GM10847 (cell line): ENCODE results near the gene VAT1L.

ENCODE experiments used
- POLR2A ChIP-seq: IDR thresholded peaks from 2 replicates; pipeline ENCODE4 v1.6.1; 2011; ENCODE audit not compliant: insufficient read length; ENCODE audit errors: extremely low read depth

The VAT1L gene

DNA sequence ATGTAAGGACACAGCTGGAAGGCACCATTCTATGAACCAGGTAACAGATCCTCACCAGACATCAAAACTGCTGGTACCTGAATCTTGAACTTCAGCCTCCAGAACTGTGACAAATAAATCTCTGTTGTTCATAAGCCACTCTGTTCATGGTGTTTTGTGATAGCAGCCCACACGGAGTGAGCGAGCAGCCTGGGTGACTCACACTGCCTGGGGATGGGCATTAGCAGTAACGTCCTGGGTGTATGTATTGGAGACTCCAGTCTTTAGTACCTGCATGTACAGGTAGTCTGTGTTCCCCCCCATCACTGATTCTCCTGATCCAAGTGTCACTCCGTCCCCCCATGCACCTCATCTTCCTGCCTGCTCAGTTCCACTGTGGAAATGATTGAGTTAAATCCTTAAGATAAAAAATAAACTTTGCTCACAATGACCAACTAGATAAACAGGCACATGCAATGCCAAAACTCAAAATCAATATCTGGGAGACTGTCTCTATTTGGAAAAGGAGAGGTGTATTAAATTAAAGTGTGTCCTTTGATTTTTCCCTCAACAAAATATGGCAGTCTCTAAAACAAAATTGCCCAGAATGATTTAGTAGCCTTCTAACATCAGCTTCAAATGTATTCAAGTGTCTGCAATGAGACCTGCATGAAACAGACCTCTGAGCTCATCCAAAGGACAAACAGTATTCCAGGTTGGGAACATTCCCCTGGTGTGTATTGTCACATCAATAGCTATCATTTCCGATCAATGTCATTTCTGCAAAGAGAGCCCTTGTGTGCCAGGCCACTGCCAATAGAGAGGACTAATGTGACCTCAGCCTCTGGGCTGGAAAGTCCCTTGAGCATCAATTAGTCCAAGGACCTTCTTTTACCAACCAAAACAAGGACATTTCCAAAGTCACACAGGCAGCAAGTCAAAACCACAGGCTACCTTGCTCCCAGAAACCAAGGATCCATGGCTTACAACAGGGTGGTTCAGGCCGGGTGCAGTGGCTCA lies 12.2 kb upstream of the VAT1L start:
- no peak for TF ChIP-seq POLR2A

GRCh38 chr16:77777745-77778144 lies 10.6 kb upstream of the VAT1L start:
- no peak for TF ChIP-seq POLR2A

- TF ChIP-seq POLR2A = no peak
Measured at GRCh38 chr16:77780378-77780837, 8.0 kb upstream of the VAT1L start.

- TF ChIP-seq POLR2A = no peak
Measured at GRCh38 chr16:77781091-77781490, 7.3 kb upstream of the VAT1L start.

DNA sequence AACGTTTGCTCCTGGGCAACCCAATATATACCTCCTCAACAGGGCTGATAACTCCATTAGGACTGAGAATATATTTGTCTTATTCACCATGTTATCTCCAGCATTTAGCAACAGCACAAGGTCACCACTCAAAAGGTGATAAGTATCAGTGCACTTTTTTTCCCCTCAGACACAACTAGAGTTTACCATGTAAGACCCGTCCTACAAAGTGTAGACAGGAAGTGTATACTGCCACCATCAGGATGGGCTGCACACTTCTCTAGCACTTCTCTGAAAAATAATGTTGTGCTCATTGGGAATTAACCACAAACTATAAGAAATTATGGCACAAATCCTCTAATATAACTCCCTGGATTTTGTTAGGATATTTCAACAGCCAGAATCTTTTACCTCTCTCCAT lies 5.7 kb upstream of the VAT1L start:
- no peak for TF ChIP-seq POLR2A

- no peak for TF ChIP-seq POLR2A
Measured at GRCh38 chr16:77784441-77785372, 3.7 kb upstream of the VAT1L start.

DNA sequence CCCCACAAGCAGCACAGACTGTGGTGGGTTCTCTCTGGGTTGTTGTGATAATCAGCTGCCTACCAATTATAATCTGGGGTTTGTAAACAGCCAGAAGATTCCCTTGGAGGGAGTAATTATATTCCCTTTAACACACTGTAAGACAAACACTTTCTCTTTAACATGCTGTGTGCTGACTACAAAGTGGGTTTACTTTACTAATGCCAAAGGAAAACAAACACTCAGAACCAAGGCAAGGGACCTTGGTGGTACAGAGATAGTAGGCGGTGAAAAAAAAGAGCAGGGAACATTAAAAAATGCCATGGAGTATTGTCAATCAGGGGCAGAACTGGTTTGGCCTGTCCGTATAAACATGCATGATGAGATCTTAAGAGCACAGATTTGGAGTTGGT lies 3.0 kb upstream of the VAT1L start:
- TF ChIP-seq POLR2A = no peak

GRCh38 chr16:77786186-77786847 lies 2.0 kb upstream of the VAT1L start:
- no peak for TF ChIP-seq POLR2A

- no peak for TF ChIP-seq POLR2A
Measured at GRCh38 chr16:77787452-77787851, 912 bp upstream of the VAT1L start.

GRCh38 chr16:77789085-77790008 lies 983 bp downstream of the VAT1L start:
- TF ChIP-seq POLR2A = no peak

- TF ChIP-seq POLR2A = no peak
Measured at GRCh38 chr16:77790009-77790372, 1.6 kb downstream of the VAT1L start.

- TF ChIP-seq POLR2A = no peak
Measured at GRCh38 chr16:77790912-77791311, 2.5 kb downstream of the VAT1L start.

DNA sequence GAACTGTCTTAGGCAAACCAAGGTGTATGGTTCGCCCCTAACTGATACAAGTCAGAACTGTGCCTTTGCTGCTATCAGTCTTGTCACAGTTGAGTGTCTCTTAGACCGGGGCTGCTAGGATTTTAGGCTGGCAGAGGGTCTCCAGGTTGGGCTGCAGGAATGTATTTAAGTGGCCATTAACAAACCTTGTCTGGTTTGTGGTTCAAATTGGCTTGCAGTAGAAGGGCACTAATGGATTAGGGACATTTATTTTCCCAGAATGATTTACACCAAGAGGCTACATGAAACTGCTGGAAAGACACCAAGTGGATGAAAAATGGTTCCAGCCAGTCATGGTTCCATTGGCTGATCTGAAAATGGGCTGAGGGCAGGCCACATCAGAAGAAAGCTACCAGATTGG lies 5.1 kb downstream of the VAT1L start:
- no peak for TF ChIP-seq POLR2A

DNA sequence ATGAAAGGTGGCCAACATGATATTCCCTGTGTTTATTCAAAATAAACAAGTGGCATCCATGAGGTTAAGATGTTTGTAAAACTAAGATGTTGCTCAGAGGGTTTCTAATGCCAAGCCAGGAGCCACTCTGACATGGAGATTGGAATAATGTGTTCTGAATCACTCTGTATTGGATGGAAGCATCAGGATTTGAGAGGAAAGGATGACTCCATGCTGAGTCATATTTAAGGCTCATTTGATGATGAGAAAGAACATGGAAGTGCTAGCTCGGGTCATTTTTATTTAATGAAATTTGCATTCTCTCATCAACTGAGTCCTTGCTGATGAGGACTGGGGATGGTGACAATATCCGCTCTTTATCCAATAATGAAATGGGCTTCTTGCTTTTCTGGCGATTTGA lies 6.2 kb downstream of the VAT1L start:
- TF ChIP-seq POLR2A = no peak
